NCI-H526 (cell line): ENCODE data around the gene ZFAND3.

Experiments used
- DNase-seq, 2 experiments: peaks; one replicate each; lab custom pipeline; 2025; lab: John Stamatoyannopoulos, UW

ZFAND3 gene

DNA sequence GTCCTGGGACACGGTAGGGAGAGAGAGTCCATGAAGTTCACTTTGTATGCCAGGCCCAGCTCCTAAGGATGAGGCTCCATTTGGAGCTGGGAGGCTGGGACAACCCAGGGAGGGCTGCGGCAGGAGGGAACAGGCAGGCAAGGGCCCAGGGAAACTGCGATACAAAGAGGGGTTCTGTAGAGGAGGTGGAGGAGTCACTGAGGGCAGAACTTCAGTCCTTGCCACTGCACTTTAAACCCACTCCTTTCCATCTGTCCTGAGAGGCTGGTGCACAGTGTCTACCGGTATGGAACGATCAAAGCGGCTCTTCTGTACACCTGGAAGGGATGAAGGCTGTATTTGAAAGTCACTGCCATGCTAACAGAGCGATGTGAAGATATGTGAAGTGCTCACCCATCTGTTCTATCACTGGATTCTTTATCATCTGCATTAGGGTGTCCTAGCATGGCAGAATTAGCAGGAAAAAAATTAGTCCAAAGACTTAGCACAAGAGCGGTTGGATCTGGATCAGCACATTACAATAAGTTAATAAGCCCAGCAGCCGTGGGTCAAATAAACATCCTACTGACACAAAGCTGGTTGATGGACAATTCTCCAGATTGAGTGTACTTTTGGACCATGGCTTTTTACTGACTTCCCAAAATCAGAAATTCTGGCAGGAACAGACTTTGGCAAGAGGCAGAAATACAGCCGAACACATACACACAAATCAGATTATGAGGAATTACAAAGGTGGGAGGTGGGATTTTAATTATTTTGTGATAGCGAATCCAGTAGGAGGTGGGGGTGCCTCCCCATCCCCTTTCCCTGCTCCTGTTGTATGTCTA, 20.9 kb upstream of the ZFAND3 start:
- DNase-seq = no peak

DNA sequence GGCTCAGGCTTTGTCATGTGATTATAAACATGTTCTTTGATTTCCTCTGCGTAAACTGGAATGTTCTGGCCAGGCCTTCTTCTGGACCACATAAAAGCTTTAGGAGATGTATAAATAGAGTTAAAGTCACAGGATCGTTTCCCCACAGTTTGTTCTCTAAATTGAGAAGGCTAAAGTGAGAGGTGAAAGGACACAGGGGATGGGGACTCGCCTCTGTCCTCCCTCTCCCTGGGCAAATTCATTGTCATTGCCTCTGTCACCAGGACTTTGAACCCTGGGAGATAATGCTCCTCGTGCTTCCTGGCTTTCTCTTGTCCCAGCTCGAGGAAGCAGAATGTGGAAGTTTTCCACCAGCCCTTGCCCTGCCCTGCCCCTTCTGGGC, 20.3 kb upstream of the ZFAND3 start:
- no peak for DNase-seq

DNA sequence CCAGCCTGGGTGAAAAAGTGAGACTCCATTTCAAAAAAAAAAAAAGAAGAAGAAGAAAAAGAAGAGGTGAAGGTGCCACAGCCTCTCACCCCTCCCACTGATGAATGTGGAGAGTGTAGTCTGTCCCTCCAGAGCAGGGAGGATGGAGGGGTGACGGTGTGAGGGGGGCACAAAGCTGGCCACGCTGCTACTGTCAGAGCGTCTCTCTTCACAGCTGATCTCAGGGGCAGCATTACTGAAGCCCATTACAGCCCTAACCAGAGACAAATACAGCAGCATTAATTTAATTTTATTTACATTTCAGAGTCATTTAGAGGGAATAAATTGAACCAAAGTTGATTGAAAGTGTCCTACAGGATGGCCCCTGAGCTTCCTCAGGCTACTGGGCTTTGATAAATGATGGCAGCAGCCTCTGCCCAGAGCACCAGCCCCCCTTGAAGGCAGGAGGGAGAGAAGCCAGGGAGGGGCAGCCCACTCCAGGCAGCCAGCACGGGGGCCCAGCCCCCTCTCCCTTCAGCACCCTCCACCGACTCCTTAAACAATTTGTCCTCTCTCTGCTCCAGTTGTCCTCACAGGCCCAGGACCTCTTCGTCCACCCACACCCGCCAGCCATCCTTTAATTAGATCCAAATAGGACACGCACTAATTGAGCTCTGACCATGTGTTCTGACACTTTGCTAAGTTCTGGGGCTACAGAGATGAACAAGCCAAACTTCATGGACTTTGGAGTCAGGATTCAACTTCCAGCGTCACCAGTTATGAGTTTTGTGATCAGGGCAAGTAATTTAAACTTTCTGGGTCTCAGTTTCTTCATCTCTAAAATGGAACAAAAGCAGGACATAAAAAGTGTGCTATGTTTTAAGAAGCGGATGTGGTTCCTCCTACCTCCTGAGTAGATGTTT, 18.6 kb upstream of the ZFAND3 start:
- DNase-seq = no peak

DNA sequence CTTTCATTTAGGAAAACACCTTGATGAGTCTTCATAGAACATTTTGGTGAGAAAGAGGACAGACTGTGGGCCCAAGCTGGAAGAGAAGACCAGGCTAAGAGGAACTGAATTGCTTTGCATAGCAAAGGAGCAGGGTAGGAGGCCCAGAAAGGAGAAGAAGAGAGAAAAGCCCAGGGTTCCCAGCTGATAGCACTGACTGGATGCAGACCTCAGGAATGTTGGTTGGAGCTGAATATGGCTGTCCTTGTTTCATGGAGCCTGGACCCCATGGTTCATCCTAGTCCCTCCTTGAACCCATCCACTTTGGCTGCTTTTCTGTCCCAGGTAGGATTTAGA, 18.0 kb upstream of the ZFAND3 start:
- no peak for DNase-seq

DNA sequence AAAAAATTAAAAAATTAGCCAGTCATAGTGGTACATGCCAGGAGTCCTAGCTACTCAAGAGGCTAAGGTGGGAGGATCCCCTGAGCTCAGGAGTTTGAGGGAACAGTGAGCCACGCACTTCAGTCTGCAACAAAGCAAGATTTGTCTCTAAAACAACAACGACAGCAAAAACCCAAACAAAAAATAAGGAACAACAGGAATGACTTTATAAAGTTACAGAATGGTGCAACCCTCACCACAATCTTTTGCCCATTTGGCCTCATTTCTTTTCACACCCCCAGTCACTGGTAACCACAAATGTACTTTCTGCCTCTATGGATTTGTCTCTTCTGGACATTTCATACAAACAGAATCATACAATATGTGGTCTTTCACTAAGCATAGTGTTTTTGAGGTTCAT, 16.7 kb upstream of the ZFAND3 start:
- no peak for DNase-seq

DNA sequence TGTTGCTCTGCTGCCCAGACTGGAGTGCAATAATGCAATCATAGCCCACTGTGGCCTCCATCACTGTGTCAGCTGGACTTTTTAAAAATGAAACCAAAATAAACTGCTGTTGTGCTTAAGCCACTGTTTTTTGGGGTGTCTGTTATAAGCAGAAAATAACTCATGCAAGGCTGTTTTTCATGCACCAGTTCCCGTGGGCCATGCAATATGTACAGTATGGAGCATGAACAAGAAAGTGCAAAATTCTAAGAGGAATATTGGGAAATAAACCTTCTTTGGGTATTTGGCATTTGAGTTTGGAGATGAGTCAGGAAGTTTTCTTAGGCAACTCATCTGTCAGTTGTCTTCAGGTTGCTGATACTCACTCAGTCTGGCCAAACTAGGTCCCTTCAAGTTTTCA, 14.9 kb upstream of the ZFAND3 start:
- DNase-seq = no peak

DNA sequence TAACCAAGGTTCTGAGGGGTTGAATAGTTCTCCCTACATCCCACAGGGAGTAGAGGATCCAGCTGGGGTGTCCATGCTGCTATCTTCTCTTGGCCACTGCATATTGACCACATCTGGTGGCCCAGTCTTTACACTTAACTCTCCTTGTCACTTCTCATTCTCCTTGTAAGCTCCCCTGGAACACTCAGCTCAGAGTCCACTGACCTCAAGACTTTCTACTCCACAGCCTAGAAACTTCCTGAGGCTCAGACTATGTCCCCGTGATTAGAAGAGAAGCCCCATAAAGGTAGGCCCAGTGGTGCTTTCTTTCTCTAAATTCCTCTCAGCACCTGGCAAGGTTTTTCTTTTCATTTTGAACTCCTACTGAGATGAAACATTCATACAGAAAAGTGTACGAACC, 13.3 kb upstream of the ZFAND3 start:
- no peak for DNase-seq

DNA sequence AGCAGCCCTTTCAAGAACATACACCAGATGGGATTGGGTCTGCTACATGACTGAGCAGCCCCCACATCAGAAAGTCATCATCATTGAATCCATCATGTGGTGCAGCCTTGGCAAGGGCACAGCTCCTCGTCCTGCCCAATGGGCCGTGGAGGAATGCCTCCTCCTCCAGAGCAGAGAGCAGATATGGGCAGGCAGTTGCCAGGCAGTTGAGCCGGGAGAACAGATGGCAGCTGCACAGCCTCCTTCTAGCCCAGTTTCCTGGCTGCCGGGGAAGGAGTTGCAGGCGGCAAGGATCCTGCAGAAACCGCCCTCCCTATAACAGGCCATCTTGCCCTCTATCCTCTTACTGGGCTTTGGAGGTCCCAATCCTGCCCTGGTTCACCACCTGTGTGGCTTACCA, 11.9 kb upstream of the ZFAND3 start:
- peak; percentile 71 to 78 for DNase-seq

DNA sequence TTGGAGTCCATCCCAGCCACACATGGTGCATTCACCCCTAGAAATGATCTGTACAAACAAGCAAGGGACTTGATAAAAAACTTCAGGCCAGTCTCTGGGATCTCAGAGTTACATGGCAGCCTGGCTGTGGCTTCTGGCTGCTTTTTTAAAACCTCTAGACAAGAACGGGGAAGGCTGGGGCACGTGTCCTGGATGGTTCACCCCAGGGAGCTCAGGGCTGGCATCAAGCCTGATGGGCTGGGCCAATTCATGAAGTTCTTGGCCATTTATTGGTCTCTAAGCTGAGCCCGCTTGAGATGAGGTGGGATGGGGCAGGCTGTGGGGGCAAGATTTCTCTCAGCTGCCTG, 10.4 kb upstream of the ZFAND3 start:
- no peak for DNase-seq

DNA sequence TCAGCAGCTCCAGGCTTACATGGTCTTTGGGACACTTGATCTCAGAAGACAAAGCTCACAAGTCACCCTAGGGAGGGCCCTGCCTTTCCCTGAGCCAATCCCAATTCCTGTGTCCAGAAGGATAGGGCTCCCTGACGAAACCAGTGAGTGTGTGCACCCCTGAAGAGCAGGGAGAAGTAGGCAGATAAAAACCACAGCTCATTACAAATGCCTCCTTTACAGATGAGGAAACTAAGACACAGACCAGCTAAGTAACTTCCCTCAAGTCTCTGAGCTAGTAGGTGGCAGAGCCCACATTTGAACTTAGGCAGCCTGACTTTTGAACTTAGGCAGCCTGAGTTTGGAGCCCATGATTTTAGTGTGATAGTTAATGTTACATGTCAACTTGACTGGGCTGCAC, 6.7 kb upstream of the ZFAND3 start:
- no peak for DNase-seq

DNA sequence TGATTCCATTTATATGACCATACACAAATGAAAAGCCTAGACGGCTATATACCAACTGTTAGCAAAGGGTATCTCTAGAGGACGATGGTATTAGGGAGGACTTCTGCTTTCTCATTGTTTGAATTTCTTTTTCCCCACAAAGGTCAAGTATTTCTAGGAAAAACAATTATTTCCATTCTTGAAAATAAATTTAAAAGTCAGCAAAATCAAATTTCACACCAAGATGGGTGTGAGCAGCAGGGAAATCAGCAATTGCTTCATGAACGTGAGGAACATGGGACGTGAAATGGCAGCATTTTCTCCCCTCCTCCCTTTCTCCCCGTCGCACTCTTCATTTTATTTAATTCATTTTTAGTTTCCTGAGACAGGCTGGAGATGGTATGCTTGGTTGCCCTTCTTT, 5.2 kb upstream of the ZFAND3 start:
- DNase-seq = no peak

DNA sequence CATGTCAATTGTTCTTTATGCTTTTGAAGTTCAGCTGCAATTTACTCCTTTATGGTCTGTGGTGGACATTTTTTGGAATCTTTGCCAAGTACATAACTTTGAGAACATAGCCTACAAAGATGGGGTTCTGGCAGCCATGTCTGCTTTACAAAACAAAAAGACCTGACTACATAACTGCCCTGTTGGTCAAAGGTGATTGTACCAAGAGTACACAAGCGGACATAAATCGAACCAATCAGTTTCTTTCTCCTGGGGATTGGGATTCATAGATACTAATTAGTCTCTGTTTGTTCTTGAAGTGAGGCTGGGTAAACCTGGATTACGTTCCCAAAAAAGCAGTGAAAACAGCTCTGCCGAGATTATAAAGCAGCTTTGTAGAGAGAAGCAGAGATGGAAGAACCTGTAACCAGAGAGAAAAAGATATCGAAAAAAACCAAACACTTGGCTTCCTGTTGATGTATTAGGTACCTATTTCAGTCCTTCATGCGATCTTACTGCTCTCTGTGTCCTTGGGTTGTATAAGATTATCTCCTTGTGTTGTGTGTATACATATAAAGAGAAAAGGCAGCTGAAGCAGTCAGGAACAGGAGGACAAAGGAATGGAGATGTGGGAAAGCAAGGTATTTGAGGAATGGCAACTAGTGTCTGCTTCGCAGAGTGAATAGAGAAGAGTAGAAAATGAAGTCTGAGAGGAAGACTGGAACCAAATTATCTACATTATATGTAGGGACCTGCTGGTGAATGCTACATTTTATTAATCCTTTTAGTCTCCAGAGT, 2.7 kb upstream of the ZFAND3 start:
- DNase-seq = no peak

DNA sequence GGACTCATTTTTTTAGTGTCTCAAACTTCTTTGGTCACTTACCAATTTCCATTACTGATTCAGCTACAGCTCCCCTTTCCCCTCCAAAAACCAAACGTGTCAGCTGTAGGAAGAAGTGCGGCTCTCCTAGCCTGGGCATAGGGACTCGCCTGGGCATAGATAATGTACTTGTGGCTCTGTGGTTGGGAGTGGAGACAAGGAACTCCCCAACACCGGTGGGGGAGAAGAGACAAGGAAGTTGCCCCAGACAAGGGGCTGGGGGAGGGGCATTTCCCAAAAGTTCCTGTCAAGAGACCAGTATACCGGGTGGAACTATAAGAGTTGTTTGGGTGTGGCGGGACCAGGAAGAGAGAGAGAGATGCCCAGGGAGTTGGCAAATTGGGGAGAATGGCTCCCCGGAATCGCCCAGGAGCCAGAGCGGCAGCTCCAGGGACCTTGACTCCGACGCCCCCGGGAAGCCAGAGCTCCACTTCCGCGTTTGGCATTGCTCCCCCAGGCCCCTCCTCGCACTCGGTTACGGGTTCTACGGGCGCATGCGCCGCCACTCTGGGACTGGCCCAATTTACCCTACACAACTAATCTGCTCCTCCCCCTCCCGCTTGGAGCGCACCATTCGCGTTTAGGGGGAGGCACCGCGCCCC, 871 bp upstream of the ZFAND3 start:
- DNase-seq = peak; percentile 89 to 97

DNA sequence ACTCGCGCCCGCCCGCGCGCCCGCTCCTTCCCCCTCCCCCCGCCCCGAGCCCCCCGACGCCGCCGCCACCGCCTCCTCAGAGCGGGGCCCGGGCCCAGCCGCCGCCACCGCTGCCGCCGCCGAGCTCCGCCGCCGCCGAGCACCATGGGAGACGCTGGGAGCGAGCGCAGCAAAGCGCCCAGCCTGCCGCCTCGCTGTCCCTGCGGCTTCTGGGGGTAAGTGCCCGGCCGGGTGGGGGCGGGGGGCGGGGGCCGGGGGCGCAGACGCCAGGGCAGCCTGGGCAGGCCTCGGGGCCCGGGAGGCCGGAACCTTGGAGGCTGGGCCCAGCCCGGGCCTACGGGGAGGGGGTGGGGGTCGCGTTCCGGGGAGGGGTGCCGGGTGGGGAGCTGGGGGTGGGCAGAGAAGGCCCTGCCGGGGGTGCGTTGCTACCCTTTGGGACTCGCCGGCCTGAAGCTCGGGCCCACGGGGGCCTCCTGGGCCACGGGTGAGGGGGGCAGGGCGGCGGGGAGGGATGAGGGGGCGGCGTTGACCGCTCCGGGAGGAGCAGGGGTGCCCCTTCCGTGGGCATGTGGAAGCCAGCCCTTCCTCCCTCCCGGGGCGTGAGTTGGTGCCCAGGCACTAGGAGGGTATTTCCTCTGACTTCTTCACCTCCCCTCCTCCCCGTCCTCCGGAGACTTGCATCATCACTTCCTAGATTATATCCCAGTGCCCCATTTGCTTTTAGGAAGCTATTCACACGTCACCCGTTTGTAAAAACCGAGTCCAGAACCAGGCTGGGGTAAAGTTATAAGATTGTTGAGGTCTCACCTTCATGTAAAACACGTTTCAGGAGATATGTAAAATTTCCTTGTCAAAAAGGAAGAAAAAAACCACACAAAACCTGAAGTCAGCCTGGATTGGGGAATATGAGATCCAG, 533 bp downstream of the ZFAND3 start:
- DNase-seq = peak in 1 of 2 experiments; percentile 50

DNA sequence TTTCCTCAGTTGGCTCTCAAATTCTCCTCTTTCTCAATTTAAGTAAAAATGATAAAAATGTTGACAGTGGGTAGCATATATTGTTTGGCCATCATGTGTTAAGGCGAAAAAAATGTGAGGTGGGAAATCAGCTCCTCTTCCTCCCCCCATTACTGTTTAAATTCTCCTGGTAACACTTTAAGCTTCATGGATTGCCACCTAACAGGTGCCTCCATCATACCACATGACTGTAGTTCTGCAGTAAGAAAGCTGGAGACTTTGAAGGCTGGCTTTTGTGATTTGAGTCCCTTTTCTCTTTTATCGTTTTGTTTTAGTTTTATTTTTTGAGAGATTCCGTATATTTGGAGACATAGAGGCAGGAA, 1.2 kb downstream of the ZFAND3 start:
- peak in 1 of 2 experiments; percentile 15 for DNase-seq

DNA sequence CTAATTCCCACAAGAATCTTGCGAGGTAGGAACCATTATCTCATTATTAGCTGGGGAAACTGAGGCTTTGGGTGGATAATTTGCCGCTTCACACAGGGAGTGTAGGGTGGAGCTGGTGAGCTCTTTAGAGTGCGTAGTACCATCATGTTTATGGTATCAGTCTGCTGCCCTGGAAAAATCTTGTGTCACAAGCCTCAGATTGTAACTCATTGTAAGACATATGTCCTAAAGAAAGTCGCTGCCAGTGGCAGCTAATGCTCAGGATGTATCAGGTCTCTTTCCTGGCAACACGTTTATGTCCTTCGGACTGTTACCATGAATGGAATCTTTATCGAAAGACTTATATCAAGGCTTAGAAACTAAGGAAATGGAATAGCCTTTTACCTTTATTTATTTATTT, 1.9 kb downstream of the ZFAND3 start:
- no peak for DNase-seq

DNA sequence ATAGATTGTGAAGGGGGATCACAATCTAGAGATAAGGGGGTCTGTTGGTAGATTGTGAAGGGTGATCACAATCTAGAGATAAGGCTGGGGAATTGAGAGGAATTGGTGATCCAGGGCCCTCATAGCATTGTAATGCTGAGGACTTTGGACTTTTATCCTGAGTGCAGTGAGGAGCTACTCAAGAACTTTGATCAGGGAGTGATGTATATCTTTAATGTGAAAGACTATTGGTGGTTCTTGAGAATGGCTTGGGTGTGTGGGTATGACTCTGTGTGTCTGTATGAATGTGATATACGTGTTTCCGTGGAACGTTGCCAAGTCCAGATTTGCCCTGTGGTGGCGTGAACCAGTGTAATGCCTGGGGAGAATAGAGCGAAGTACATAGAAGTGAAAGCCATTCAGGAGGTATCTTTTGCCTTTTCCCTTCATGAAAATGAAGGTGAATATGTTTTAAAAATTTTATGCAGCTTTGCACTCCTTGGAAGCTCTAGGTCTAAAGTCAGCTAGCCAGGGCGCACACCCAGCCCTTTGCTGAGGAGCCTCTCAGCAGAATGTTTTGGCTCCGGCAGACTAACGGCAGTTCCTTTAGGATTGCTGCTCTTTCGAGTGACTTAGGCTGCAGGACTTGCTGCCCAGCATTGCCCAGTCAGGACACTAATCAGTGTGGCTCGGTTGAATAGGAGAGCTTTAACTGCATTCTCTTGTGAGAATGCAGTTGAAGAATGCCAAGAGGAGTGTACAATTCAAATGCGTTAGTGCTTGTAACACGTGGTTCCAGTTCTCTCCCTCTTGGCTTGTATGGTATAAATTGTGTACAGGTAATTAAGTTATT, 3.5 kb downstream of the ZFAND3 start:
- DNase-seq = no peak

DNA sequence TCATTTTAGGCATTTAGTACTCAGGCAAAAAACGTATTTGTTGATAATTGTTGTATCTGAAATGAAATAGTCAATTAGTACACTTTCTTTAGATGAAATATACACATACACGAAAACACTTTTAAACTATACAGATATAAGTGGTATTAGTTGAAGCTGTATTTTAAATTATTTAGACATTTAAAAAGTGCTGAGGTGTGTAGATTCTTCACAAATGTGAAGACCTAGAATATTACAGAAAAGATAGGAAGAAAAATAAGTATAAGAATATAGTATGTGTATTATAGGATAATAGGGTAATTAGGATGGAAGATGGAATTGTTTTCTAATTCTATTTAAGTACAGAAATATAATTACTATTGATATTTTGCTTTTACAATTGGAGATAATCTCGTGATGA, 4.6 kb downstream of the ZFAND3 start:
- DNase-seq = no peak

DNA sequence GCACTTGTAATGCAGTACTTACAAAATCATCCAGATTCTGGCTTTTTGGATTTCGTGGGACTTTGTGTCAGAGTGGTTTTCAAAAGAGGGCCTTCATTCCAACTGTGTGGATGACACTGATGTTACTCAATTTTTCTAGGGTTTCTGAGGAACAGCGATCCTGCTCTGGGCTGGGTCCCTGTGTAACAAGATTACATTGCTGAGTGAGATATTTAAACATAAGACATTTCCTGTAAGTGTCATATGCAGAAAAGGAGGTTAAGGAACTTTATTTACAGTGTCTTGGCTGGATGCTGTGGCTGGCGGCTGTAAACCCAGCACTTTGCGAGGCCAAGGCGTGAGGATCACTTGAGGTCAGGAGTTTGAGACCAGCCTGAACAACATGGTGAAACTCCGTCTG, 6.7 kb downstream of the ZFAND3 start:
- DNase-seq = no peak

DNA sequence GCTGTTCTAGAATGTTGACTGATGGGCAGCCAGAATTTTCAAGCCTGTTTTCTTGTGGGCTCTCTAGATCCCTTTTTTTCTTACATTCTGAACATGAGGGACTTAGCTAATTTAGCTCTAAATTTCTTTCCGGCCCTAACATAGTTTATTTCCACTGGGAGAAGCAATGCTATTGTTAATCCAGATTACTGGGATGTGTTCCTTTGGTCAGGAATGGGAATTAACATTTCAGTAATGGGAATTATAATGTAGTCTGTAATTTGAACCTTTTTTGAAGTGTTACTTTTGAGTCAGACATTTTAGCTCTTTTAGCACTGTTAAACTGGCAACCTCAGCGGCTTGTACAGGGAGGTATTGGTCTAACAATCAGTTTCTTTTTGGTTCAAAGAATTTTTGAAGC, 7.5 kb downstream of the ZFAND3 start:
- DNase-seq = no peak
